WTC11 (cell line): ENCODE measurements around the gene COLQ. TPM values are rescaled to one million over a fixed set of nuclear protein-coding genes. Genes with fewer than 3 reads are reported as not detected.

Source experiments
- ATAC-seq: fragments of 200-7000 bp; cut with Tn5 transposase; 2 replicates; pipeline ENCODE4 v1.10.0; 2021; ENCODE audit warnings: mild to moderate bottlenecking, moderate library complexity
- CTCF ChIA-PET: fragments of 300-600 bp; sonication (Branson Sonifier 250); formaldehyde crosslinking; loops from one replicate; lab custom pipeline; 2021; ENCODE audit warnings: antibody characterized with exemption; lab: Charles Lee
- POLR2A ChIA-PET: fragments of 350-600 bp; sonication (Branson Sonifier 250); formaldehyde crosslinking; loops from one replicate; lab custom pipeline; 2021; ENCODE audit warnings: antibody characterized with exemption; lab: Charles Lee
- DNase-seq: peaks from one replicate; pipeline ENCODE4 v3.0.0; 2021; ENCODE audit warnings: low spot score
- H3K27ac Mint-ChIP-seq: 2 replicates; pipeline ENCODE4 v1.8.0; 2021; ENCODE audit warnings: mixed read lengths
- H3K27me3 Mint-ChIP-seq: 2 replicates; pipeline ENCODE4 v1.8.0; 2021; ENCODE audit warnings: low read depth, mild to moderate bottlenecking, moderate library complexity, mixed read lengths
- H3K36me3 Mint-ChIP-seq: 2 replicates; pipeline ENCODE4 v1.8.0; 2021; ENCODE audit warnings: mixed read lengths
- H3K4me1 Mint-ChIP-seq: 2 replicates; pipeline ENCODE4 v1.8.0; 2022; ENCODE audit warnings: mixed read lengths
- H3K4me3 Mint-ChIP-seq: 2 replicates; pipeline ENCODE4 v1.8.0; 2021; ENCODE audit warnings: mild to moderate bottlenecking, moderate library complexity, mixed read lengths
- H3K9me3 Mint-ChIP-seq: 2 replicates; pipeline ENCODE4 v1.8.0; 2021; ENCODE audit warnings: mixed read lengths
- ATF1 ChIP-seq: sonication (generic); formaldehyde crosslinking; IDR thresholded peaks from 2 replicates; pipeline ENCODE4 v1.8.1; 2023; ENCODE audit warnings: mild to moderate bottlenecking, moderate library complexity, missing genetic modification reagents
- ATF2 ChIP-seq: sonication (generic); formaldehyde crosslinking; IDR thresholded peaks from 2 replicates; pipeline ENCODE4 v1.8.1; 2022; ENCODE audit warnings: low read depth, missing genetic modification reagents, borderline replicate concordance
- ATF6 ChIP-seq: sonication (generic); formaldehyde crosslinking; IDR thresholded peaks from 2 replicates; pipeline ENCODE4 v1.8.1; 2023; ENCODE audit warnings: mild to moderate bottlenecking, missing genetic modification reagents
- CDX4 ChIP-seq: fragments of 250-450 bp; sonication (Bioruptor Pico); IDR thresholded peaks from 2 replicates; pipeline ENCODE4 v1.9.0; 2021; ENCODE audit warnings: moderate library complexity, mild to moderate bottlenecking, inconsistent platforms, borderline replicate concordance
- E2F5 ChIP-seq: sonication (generic); formaldehyde crosslinking; IDR thresholded peaks from 2 replicates; pipeline ENCODE4 v1.8.1; 2022; ENCODE audit warnings: mild to moderate bottlenecking, moderate library complexity, missing genetic modification reagents
- ERG ChIP-seq: fragments of 250-450 bp; sonication (Bioruptor Pico); IDR thresholded peaks from 2 replicates; pipeline ENCODE4 v1.8.0; 2021; ENCODE audit warnings: mild to moderate bottlenecking
- IRF1 ChIP-seq: sonication (generic); formaldehyde crosslinking; IDR thresholded peaks from 2 replicates; pipeline ENCODE4 v1.8.0; 2023; ENCODE audit warnings: missing genetic modification reagents
- NFE2L1 ChIP-seq: sonication (generic); formaldehyde crosslinking; IDR thresholded peaks from 2 replicates; pipeline ENCODE4 v1.8.1; 2023; ENCODE audit warnings: missing genetic modification reagents
- NR1H2 ChIP-seq: sonication (generic); formaldehyde crosslinking; IDR thresholded peaks from 2 replicates; pipeline ENCODE4 v1.9.0; 2021; ENCODE audit warnings: mild to moderate bottlenecking, moderate library complexity, missing genetic modification reagents
- NR3C1 ChIP-seq: sonication (generic); formaldehyde crosslinking; conservative IDR thresholded peaks from 2 replicates; pipeline ENCODE4 v1.8.1; 2023; ENCODE audit warnings: low read depth, mild to moderate bottlenecking, missing genetic modification reagents
- PREB ChIP-seq: sonication (generic); formaldehyde crosslinking; IDR thresholded peaks from 2 replicates; pipeline ENCODE4 v1.8.1; 2022; ENCODE audit warnings: mild to moderate bottlenecking, missing genetic modification reagents, moderate library complexity, borderline replicate concordance
- PRRX2 ChIP-seq: fragments of 250-450 bp; sonication (Bioruptor Pico); IDR thresholded peaks from 2 replicates; pipeline ENCODE4 v1.8.0; 2021; ENCODE audit warnings: mild to moderate bottlenecking
- SMAD3 ChIP-seq: sonication (generic); formaldehyde crosslinking; IDR thresholded peaks from 2 replicates; pipeline ENCODE4 v1.8.0; 2022; ENCODE audit warnings: missing genetic modification reagents, mild to moderate bottlenecking, borderline replicate concordance
- SOX15 ChIP-seq: fragments of 250-450 bp; sonication (Bioruptor Pico); IDR thresholded peaks from 2 replicates; pipeline ENCODE4 v1.9.0; 2021; ENCODE audit warnings: mild to moderate bottlenecking
- SP1 ChIP-seq: sonication (generic); formaldehyde crosslinking; conservative IDR thresholded peaks from 2 replicates; pipeline ENCODE4 v1.8.1; 2022; ENCODE audit warnings: missing genetic modification reagents
- TEAD1 ChIP-seq: sonication (generic); formaldehyde crosslinking; IDR thresholded peaks from 2 replicates; pipeline ENCODE4 v1.8.0; 2022; ENCODE audit warnings: mild to moderate bottlenecking, missing genetic modification reagents
- ZNF138 ChIP-seq: sonication (generic); formaldehyde crosslinking; conservative IDR thresholded peaks from 2 replicates; pipeline ENCODE4 v1.8.1; 2022; ENCODE audit warnings: mild to moderate bottlenecking, moderate library complexity, missing genetic modification reagents
- ZNF219 ChIP-seq: sonication (generic); formaldehyde crosslinking; IDR thresholded peaks from 2 replicates; pipeline ENCODE4 v1.8.0; 2023; ENCODE audit warnings: missing genetic modification reagents, mild to moderate bottlenecking, borderline replicate concordance
- ZNF317 ChIP-seq: sonication (generic); formaldehyde crosslinking; IDR thresholded peaks from 2 replicates; pipeline ENCODE4 v1.8.1; 2023; ENCODE audit warnings: low read depth, mild to moderate bottlenecking, moderate library complexity, missing genetic modification reagents, borderline replicate concordance
- ZNF396 ChIP-seq: fragments of 250-450 bp; sonication (Bioruptor Pico); IDR thresholded peaks from 2 replicates; pipeline ENCODE4 v1.8.0; 2021; ENCODE audit warnings: mild to moderate bottlenecking, moderate library complexity, borderline replicate concordance
- total RNA-seq: library from RNA; stranded (reverse); gene quantifications from 3 replicates; pipeline ENCODE4 v1.2.3, GENCODE V29; 2021

The COLQ gene
- total RNA-seq, 1 experiment from 2014 or later = 2.2 TPM

GRCh38 chr3:15525790-15526189, 4.3 kb upstream of the COLQ start:
- no peak overlapping the region for H3K4me3 Mint-ChIP-seq
- H3K27me3 Mint-ChIP-seq = peaks cover 39% of the 10 kb centered on the region
- H3K9me3 Mint-ChIP-seq = peaks cover 4% of the 10 kb centered on the region
- POLR2A ChIA-PET = no interaction called here
- no peak overlapping the region for H3K27ac Mint-ChIP-seq
- H3K36me3 Mint-ChIP-seq = no peaks in the 10 kb centered on the region
- peaks cover 25% of the 10 kb centered on the region for H3K4me1 Mint-ChIP-seq
- ATAC-seq (no peak), DNase-seq (no peak)
- CTCF ChIA-PET = no interaction called here
- TF ChIP-seq ZNF317 (CRISPR knock-in tag) = no peak
- no peak for TF ChIP-seq SOX15 (CRISPR knock-in tag)
- TF ChIP-seq ATF2 (CRISPR knock-in tag) = no peak
- no peak for TF ChIP-seq IRF1 (CRISPR knock-in tag)
- TF ChIP-seq ATF1 (CRISPR knock-in tag) = no peak
- TF ChIP-seq NR3C1 = no peak
- no peak for TF ChIP-seq ZNF396 (CRISPR knock-in tag)
- TF ChIP-seq ERG = no peak
- no peak for TF ChIP-seq CDX4
- no peak for TF ChIP-seq NR1H2 (CRISPR knock-in tag)
- no peak for TF ChIP-seq ATF6 (CRISPR knock-in tag)
- TF ChIP-seq ZNF219 (CRISPR knock-in tag) = no peak

- Mint-ChIP-seq H3K27ac (no peak overlapping the region), H3K4me3 (no peak overlapping the region), H3K4me1 (peaks cover 30% of the 10 kb centered on the region), H3K27me3 (peaks cover 39% of the 10 kb centered on the region), H3K9me3 (peaks cover 4% of the 10 kb centered on the region), H3K36me3 (no peaks in the 10 kb centered on the region)
- TF ChIP-seq NFE2L1 (CRISPR knock-in tag) (no peak), SMAD3 (CRISPR knock-in tag) (no peak)
- POLR2A ChIA-PET = interaction anchor here (0.5 kb wide), 1 partner anchor 744 kb away, joined by 7 read pairs; no protein-coding TSS in a partner anchor
- CTCF ChIA-PET = interaction anchor here (0.8 kb wide), 1 partner anchor 119 kb away, joined by 3 read pairs; no protein-coding TSS in a partner anchor
- DNase-seq (no peak), ATAC-seq (no peak)
Measured at GRCh38 chr3:15523660-15524417, 2.3 kb upstream of the COLQ start.

- no peak for DNase-seq
- Mint-ChIP-seq H3K36me3 (no peaks in the 10 kb centered on the region), H3K27ac (no peak overlapping the region), H3K27me3 (peaks cover 39% of the 10 kb centered on the region), H3K4me3 (no peak overlapping the region), H3K4me1 (peaks cover 27% of the 10 kb centered on the region), H3K9me3 (peaks cover 4% of the 10 kb centered on the region)
- ChIA-PET CTCF (interaction anchor here (0.6 kb wide), 1 partner anchor 555 kb away, joined by 3 read pairs; no protein-coding TSS in a partner anchor), POLR2A (no interaction called here)
- ATAC-seq = no peak
- TF ChIP-seq PRRX2 (CRISPR knock-in tag) (no peak), TEAD1 (no peak), E2F5 (no peak), PREB (CRISPR knock-in tag) (no peak), SP1 (CRISPR knock-in tag) (no peak), ZNF138 (CRISPR knock-in tag) (no peak), CDX4 (no peak)
Measured at GRCh38 chr3:15522016-15522415, 510 bp upstream of the COLQ start.
